NCI-H146 treated with DMSO at 0.1 percent for 48 hours (cell line): ENCODE measurements around the gene FBN3.
"Not testable (repeated sequence)": the region's sequence is repeated elsewhere in the genome, so short reads cannot be mapped to it uniquely, and the experiment has no call there.

Source experiments
- DNase-seq: peaks from one replicate; lab custom pipeline; 2025; ENCODE audit not compliant: unreplicated experiment; lab: John Stamatoyannopoulos, UW

FBN3 gene

GRCh38 chr19:8064911-8065874 lies 84.2 kb downstream of the FBN3 start:
- no peak for DNase-seq

GRCh38 chr19:8057545-8058270 lies 91.7 kb downstream of the FBN3 start:
- DNase-seq = no peak

GRCh38 chr19:8056533-8056932 lies 92.9 kb downstream of the FBN3 start:
- DNase-seq = no peak

- DNase-seq = no peak
Measured at GRCh38 chr19:8054169-8054568, 95.2 kb downstream of the FBN3 start.

GRCh38 chr19:8052464-8052859 lies 96.9 kb downstream of the FBN3 start, which contains the start of gene CCL25:
Gene CCL25, plus strand, starts transcription at chr19:8052760. Its CDS starts 290 bp downstream, at chr19:8053050.
- DNase-seq = no peak

- DNase-seq = peak; percentile 67
Measured at GRCh38 chr19:8050274-8051096, 98.9 kb downstream of the FBN3 start.

- DNase-seq = no peak
Measured at GRCh38 chr19:8046569-8047165, 102.7 kb downstream of the FBN3 start.

- DNase-seq = no peak
Measured at GRCh38 chr19:8045872-8046568, 103.4 kb downstream of the FBN3 start.

GRCh38 chr19:8044018-8044417 lies 105.4 kb downstream of the FBN3 start:
- no peak for DNase-seq

GRCh38 chr19:8042900-8043299 lies 106.5 kb downstream of the FBN3 start:
- no peak for DNase-seq

GRCh38 chr19:8041531-8041931 lies 107.9 kb downstream of the FBN3 start:
- DNase-seq = peak; percentile 8

GRCh38 chr19:8039231-8039630 lies 110.2 kb downstream of the FBN3 start:
- DNase-seq = no peak

GRCh38 chr19:8038815-8039214 lies 110.6 kb downstream of the FBN3 start:
- DNase-seq = no peak

- DNase-seq = peak; percentile 4
Measured at GRCh38 chr19:8036434-8037099, 112.8 kb downstream of the FBN3 start.

- DNase-seq = no peak
Measured at GRCh38 chr19:8034178-8034525, 115.2 kb downstream of the FBN3 start.

GRCh38 chr19:8033287-8034177 lies 115.9 kb downstream of the FBN3 start:
- DNase-seq = not testable (repeated sequence)

- DNase-seq = no peak
Measured at GRCh38 chr19:8030960-8031359, 118.4 kb downstream of the FBN3 start.

- no peak for DNase-seq
Measured at GRCh38 chr19:8028951-8029491, 120.4 kb downstream of the FBN3 start.
